Measurements from ENCODE around the gene TGFB1. TPM values are rescaled to one million over a fixed set of nuclear protein-coding genes. Genes with fewer than 3 reads are reported as not detected.

Gene TGFB1
- total RNA-seq (2022; extraction: Qiagen RNA extraction; ENCODE audit: low read depth) = 123 to 170 TPM (median 149 TPM) in 5 replicates

DNA sequence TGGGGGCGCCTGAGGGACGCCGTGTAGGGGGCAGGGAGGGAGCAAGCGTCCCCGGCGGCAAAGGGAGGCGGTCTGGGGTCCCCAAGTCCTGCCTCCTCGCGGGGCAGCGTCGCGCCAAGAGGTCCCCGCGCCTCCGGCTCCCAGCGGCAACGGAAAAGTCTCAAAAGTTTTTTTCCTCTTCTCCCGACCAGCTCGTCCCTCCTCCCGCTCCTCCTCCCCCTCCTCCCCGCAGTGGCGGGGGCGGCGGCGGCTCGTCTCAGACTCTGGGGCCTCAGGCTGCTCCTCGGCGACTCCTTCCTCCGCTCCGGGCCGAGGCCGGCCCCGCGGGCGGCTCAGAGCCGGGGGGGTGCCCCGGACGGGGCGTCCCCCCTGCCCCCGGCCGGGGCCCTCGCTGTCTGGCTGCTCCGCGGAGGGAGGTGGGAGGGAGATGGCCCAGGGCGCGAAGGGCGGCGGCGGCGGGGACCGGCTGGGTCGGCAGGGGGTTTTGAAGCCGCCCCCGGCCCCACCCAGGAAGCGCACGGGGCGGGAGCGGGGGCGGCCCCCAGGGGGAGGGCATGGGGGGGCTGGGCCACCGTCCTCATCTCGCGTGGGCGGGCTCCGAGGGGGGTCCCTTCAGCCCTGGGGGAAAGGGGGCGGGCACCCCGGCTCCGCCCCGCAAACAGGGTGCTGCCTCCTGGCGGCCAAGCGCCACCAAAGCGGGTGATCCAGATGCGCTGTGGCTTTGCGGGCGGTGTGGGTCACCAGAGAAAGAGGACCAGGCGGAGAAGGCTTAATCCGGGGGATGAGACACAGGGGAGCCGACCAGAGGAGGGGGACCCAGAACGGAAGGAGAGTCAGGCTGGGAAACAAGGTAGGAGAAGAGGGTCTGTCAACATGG is at the start of gene TGFB1:
Gene TGFB1, minus strand, starts transcription at position 457 of the 877 bp plus-strand sequence. CDS start 878 bp downstream, outside the sequence.

DNA sequence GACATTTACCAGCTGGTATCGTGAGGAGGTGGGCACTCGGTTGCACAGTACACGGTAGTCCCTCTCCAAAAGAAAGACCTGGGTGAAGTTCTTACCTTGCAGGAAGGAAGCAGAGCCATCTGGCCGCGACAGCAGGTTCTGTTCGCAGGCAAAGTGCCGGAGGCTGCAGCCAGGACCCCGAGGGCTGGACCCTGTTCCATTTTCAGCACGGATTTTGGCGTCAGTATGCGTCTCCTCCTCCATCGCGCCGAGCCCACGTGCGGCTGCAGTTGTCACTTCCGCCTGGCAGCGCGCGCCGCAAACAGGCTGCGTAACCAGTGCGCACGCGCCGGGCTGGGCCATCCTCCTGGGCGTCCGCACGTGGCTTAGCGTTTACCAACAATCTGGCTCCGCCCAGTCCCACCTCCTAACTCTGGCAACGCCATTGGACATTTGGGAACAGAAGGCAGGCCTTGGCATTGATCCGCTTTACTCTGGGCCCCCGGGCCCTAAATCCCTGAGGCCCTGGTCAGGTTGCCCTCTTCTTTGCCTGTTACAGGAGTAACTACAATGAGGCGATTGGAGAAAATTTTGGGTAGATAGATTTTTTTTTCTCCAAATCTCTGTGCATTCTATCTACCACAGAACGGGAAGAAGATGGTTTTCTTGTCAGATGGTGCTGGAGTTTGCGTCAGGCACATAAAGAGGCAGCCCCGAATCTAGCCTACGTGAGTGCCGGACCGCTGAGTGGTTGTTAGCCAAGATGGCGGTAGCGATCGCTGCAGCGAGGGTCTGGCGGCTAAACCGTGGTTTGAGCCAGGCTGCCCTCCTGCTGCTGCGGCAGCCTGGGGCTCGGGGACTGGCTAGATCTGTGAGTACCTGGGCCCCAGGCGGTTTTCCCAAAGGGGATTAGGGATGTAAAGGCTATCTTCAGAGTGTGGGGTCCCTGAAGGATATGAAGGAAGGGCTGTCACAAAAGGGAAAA is 43.6 kb upstream of the TGFB1 start, which contains the start of the genes BCKDHA and EXOSC5:
Gene BCKDHA, plus strand, starts transcription at position 733 of the 964 bp plus-strand sequence. Its CDS starts 10 bp downstream, at position 743.
Gene EXOSC5, minus strand, starts transcription at position 274 of the 964 bp plus-strand sequence. Its CDS starts 31 bp downstream, at position 243.

DNA sequence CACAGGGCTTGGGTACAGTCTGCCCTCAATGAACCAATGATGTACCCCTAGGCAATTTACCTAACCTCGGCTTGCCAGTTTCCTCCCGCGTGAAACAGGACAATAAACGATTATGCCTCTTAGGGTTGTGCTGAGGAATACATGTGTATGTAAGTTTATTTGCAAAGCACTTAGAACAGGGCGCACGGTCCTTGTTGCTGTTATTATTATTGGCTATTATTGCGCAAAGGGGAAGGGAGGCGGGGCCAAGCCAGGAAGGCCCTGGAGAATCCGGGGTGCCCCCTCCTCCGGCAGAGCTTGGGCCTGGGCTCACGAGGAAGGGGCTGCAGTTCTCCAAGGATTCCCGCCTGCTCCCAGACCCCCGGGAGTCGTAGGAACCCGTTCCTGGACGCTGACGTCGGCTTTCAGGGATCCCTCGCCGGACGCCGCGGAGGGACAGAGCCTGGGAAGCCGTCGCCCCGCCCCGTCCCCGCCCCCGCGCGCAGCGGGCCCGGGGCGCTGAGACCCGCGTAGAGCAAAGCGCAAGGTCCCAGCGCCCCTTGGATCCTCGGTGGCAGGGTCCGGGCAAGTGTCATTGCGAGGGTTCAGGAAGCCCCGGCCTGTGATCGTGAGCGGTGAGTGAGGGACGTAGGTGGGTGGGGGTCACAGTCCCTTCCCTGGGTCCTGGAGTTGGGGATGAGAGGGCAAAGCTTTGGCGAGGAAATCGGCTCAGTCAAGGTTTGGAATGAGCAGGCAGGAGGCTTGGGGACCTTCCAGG is 22.7 kb upstream of the TGFB1 start, which contains the start of gene TMEM91:
Gene TMEM91, plus strand, starts transcription at position 293 of the 757 bp plus-strand sequence. CDS start 1,777 bp downstream, outside the sequence.

DNA sequence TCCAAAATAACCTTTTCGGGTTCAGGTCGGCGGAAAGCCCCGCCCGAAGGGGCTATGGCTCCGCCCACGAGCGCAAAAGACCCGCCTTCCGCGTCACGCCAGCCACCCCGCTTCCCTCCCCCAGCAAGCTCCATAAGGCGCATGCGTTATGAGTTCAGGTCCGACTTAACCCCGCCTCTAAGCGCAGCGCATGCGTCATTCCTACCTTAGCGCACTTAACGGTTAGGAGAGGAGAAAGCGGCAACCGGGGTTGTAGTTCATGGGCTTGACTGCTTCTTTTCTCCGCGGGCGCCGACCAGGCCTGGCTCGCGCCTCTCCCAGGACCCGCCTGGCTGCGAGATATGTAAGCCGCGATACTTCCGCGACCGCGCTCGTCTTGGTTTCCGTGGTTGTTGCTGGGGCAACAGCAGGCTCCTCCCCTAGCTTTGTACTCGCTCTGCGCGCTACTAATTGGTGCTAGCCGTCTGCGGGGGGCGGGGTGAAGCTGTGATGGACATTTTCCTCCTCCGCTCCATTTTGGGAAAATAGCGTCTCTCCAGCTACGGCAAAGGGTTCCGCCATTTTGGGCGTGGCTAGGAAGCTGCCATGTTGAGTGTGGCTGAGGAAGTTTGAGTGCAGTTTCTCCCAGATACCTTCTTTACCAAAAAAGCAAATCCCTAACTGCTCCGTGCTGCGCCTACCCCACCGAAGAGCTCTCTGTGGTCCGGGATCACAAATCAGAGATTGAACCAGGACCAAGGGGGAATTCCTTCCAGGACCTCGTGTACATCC is 10.2 kb upstream of the TGFB1 start, which contains the start of gene B9D2:
Gene B9D2, minus strand, starts transcription at position 397 of the 771 bp plus-strand sequence. CDS start 630 bp downstream, outside the sequence.

DNA sequence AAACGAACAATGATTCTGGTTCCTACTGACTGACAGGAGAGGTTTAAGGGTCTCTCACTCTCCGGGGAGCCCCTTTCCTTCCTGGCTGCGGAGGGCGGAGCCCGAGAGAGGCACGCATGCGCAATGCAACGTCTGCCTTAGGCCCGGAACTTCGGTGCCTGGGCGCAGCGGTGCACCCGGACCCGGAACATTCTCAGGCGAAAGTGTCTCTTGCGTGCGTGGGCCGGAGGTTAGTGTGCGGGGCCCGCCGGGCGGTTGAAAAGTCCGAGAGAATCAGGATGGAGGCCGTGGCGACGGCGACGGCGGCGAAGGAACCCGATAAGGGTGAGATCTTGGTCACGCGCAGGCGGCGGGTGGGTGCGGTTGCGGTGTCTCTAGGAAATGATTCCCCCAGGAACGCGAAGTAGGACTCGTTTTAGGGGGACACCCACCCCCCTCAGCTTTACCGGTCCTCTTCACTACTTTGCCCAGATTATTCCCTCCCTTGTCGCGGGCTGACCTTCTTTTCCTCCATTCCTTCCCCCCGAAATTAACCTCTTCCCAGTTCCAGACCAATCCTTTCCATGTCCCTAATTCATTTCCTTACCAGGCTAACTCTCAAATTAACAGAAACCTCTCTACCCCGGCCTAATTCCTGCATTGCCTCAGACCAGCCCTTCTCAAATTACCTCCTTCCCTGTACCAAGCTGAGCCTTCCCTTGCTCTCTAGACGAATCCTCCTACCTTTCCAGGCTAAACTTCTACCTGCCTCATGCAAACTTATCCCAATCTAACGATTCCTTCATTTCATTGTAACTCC is 43.5 kb downstream of the TGFB1 start, which contains the start of gene CCDC97:
Gene CCDC97, plus strand, starts transcription at position 140 of the 799 bp plus-strand sequence. Its CDS starts 139 bp downstream, at position 279.

Other genes with a start within 250 kb of the TGFB1 start
- not detected in 5 replicates for gene CYP2F1, start 239.5 kb downstream of the TGFB1 start, total RNA-seq (2022; extraction: Qiagen RNA extraction; ENCODE audit: low read depth)
- 24.4 to 29.1 TPM (median 28.3 TPM) in 5 replicates for gene CYP2S1, start 160.7 kb downstream of the TGFB1 start, total RNA-seq (2022; extraction: Qiagen RNA extraction; ENCODE audit: low read depth)
- gene AXL, start 134.7 kb downstream of the TGFB1 start, total RNA-seq (2022; extraction: Qiagen RNA extraction; ENCODE audit: low read depth) = 136 to 158 TPM (median 140 TPM) in 5 replicates
- 301 to 328 TPM (median 323 TPM) in 5 replicates for gene HNRNPUL1, start 89.5 kb downstream of the TGFB1 start, total RNA-seq (2022; extraction: Qiagen RNA extraction; ENCODE audit: low read depth)
- gene CCDC97, start 43.8 kb downstream of the TGFB1 start, total RNA-seq (2022; extraction: Qiagen RNA extraction; ENCODE audit: low read depth) = 32.7 to 47.7 TPM (median 42.9 TPM) in 5 replicates
- 25.0 to 34.5 TPM (median 34.0 TPM) in 5 replicates for gene B9D2, start 10.2 kb upstream of the TGFB1 start, total RNA-seq (2022; extraction: Qiagen RNA extraction; ENCODE audit: low read depth)
- 2.7 to 4.5 TPM (median 3.6 TPM) in 5 replicates for gene TMEM91, start 22.6 kb upstream of the TGFB1 start, total RNA-seq (2022; extraction: Qiagen RNA extraction; ENCODE audit: low read depth)
- gene EXOSC5, start 43.4 kb upstream of the TGFB1 start, total RNA-seq (2022; extraction: Qiagen RNA extraction; ENCODE audit: low read depth) = 79.0 to 104 TPM (median 97.3 TPM) in 5 replicates
- 37.1 to 47.6 TPM (median 40.8 TPM) in 5 replicates for gene BCKDHA, start 43.9 kb upstream of the TGFB1 start, total RNA-seq (2022; extraction: Qiagen RNA extraction; ENCODE audit: low read depth)
- gene B3GNT8, start 73.5 kb upstream of the TGFB1 start, total RNA-seq (2022; extraction: Qiagen RNA extraction; ENCODE audit: low read depth) = 0.09 to 0.43 TPM (median 0.11 TPM) in 3 of 5 replicates, not detected in the others
- 103 to 120 TPM (median 108 TPM) in 5 replicates for gene DMAC2, start 86.0 kb upstream of the TGFB1 start, total RNA-seq (2022; extraction: Qiagen RNA extraction; ENCODE audit: low read depth)
- not detected in 5 replicates for gene ERICH4, start 89.2 kb upstream of the TGFB1 start, total RNA-seq (2022; extraction: Qiagen RNA extraction; ENCODE audit: low read depth)
- not detected in 5 replicates for gene CEACAM21, start 222.2 kb upstream of the TGFB1 start, total RNA-seq (2022; extraction: Qiagen RNA extraction; ENCODE audit: low read depth)

Data from A549 treated with CpdA at 1 μM for 4 hours (cell line).